Progenitor cell of endocrine pancreas (in vitro differentiated cells): Measurements from ENCODE around the gene SEC14L1. TPM values are rescaled to one million over a fixed set of nuclear protein-coding genes. Genes with fewer than 3 reads are reported as not detected.
A peak's percentile ranks its signal among the peaks of the same experiment; 100 is the strongest.

Source experiments
- DNase-seq: peaks from one replicate; pipeline ENCODE4 v3.0.0; 2021; ENCODE audit warnings: low spot score; ENCODE audit not compliant: unreplicated experiment
- H3K27ac Mint-ChIP-seq: 2 replicates; pipeline ENCODE4 v1.8.0; 2021; ENCODE audit warnings: mild to moderate bottlenecking, moderate library complexity, mixed read lengths
- H3K27me3 Mint-ChIP-seq: 2 replicates; pipeline ENCODE4 v1.8.0; 2021; ENCODE audit warnings: mixed read lengths
- H3K36me3 Mint-ChIP-seq: 2 replicates; pipeline ENCODE4 v1.8.0; 2022; ENCODE audit warnings: mixed read lengths; ENCODE audit not compliant: insufficient read depth
- H3K4me1 Mint-ChIP-seq: 2 replicates; pipeline ENCODE4 v1.8.0; 2021; ENCODE audit warnings: low read depth, mixed read lengths
- H3K4me3 Mint-ChIP-seq: 2 replicates; pipeline ENCODE4 v1.8.0; 2021; ENCODE audit warnings: low read depth, mild to moderate bottlenecking, moderate library complexity, mixed read lengths
- H3K9me3 Mint-ChIP-seq: 2 replicates; pipeline ENCODE4 v1.8.0; 2021; ENCODE audit warnings: low read depth, mixed read lengths
- long read RNA-seq: library from polyadenylated mRNA; unstranded; transcript quantifications from one replicate; pipeline ENCODE4 v2.0.0, GENCODE V29; 2020
- total RNA-seq: library from RNA; stranded (reverse); gene quantifications from 2 replicates; pipeline ENCODE4 v1.2.1, GENCODE V29; 2021
- TF ChIP-seq, protein P1 (sequence below): fragments of 200-600 bp; sonication (generic); IDR thresholded peaks from one replicate; pipeline ENCODE4 v1.5.0; 2021; ENCODE audit warnings: antibody characterized with exemption, mild to moderate bottlenecking; ENCODE audit not compliant: unreplicated experiment

SEC14L1 gene
- 90.8 and 98.3 TPM in 2 replicates for total RNA-seq
- long read RNA-seq, full-length matches to known transcripts = 35 of 62 reads
- long read RNA-seq, partial matches to known transcripts = 12 of 62 reads
- long read RNA-seq, other reads (novel, unspliced or antisense) = 15 of 62 reads

DNA sequence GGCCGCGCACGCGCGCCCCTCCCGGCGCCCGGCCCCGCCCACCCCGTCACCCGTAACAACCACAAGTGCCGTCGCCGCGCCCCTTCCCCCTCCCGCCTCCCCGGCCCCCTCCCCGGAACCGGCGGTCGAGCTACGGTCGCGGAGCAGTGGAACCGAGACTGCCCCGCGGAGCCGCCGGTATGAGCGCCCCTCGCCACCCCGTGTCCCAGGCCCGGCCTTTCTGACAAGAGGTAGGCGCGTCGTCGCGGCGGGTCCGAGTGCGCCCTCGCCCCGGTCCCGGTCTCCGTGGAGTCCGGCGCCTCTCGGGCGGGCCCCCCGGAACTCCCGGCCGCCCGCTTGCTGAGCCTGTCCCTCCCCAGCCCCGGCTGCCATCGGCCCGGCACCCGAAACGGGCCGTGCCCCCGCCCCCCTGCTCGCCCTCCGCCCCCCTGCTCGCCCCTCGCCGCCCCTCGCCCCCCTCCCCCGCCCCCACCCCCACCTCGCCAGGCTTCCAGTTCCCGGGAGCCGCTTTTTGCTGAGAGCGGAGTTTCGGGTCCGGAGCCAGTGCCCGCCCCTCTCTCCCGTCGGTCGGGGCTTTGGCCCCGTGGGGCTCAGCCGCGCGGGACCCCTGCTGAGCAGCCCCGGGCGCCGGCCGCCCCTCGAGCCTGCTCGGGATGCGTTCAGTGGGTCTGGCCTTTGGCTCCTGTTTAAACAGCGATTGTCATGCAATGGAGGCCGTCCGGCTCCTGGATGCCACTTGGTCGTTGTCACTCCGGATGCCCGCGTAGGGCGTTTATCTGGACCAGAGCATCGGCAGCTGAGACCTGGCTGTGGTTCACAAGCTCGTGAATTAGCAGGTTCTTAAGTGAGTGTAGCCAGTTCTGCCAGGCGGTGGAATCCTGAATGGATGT, at the start of gene SEC14L1:
Gene SEC14L1, plus strand, starts transcription at position 92 of the 890 bp plus-strand sequence. CDS start 2,628 bp downstream, outside the sequence.
- DNase-seq = peak; percentile 28
- Mint-ChIP-seq H3K4me1 (peaks cover 20% of the 10 kb centered on the region), H3K27ac (peak within 1 kb of the TSS; percentile 77), H3K4me3 (peak within 1 kb of the TSS; percentile 84), H3K36me3 (peaks cover 1% of the 10 kb centered on the region), H3K9me3 (peaks cover 8% of the 10 kb centered on the region), H3K27me3 (no peaks in the 10 kb centered on the region)
- TF ChIP-seq, protein P1, sequence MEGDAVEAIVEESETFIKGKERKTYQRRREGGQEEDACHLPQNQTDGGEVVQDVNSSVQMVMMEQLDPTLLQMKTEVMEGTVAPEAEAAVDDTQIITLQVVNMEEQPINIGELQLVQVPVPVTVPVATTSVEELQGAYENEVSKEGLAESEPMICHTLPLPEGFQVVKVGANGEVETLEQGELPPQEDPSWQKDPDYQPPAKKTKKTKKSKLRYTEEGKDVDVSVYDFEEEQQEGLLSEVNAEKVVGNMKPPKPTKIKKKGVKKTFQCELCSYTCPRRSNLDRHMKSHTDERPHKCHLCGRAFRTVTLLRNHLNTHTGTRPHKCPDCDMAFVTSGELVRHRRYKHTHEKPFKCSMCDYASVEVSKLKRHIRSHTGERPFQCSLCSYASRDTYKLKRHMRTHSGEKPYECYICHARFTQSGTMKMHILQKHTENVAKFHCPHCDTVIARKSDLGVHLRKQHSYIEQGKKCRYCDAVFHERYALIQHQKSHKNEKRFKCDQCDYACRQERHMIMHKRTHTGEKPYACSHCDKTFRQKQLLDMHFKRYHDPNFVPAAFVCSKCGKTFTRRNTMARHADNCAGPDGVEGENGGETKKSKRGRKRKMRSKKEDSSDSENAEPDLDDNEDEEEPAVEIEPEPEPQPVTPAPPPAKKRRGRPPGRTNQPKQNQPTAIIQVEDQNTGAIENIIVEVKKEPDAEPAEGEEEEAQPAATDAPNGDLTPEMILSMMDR = no peak

DNA sequence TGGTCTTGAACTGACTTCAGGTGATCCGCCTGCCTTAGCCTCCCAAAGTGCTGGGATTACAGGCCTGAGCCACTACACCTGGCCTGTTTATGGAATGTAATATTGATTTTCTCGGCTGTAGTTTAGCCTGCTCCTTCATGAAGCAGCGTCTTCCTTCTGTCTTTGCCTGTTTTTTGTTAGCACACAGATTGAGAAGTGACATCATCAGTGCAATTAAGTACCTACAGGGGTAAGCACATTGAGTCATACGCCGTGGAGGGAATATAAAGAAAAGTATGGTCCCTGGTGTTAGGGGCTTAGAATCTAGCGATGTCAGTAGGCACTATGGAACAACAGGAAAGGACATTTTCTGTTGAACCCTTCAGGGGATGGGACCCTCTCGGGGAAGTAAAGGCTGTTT, 48.7 kb upstream of the SEC14L1 start:
- Mint-ChIP-seq H3K9me3 (no peaks in the 10 kb centered on the region), H3K27ac (peak overlapping the region; percentile 21), H3K36me3 (peaks cover 16% of the 10 kb centered on the region), H3K4me1 (peaks cover 24% of the 10 kb centered on the region), H3K27me3 (no peaks in the 10 kb centered on the region), H3K4me3 (no peak overlapping the region)
- TF ChIP-seq, protein P1 = no peak
- DNase-seq = no peak

DNA sequence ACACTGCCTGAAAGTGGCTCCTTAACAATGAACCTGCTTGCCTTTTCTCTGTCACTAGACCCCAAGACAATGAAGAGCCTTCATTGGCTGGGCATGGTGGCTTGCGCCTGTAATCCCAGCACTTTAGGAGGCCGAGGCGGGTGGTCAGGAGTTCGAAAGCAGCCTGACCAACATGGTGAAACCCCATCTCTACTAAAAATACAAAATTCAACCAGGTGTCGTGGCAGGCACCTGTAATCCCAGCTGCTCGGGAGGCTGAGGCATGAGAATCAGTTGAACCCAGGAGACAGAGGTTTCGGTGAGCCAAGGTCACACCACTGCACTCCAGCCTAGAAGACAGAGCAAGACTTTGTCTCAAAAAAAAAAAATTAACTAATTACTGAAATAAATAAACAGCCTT, 45.3 kb upstream of the SEC14L1 start:
- H3K4me1 Mint-ChIP-seq = peaks cover 12% of the 10 kb centered on the region
- DNase-seq = no peak
- TF ChIP-seq, protein P1 = no peak
- H3K27ac Mint-ChIP-seq = no peak overlapping the region
- no peaks in the 10 kb centered on the region for H3K9me3 Mint-ChIP-seq
- H3K27me3 Mint-ChIP-seq = no peaks in the 10 kb centered on the region
- peaks cover 15% of the 10 kb centered on the region for H3K36me3 Mint-ChIP-seq
- no peak overlapping the region for H3K4me3 Mint-ChIP-seq

DNA sequence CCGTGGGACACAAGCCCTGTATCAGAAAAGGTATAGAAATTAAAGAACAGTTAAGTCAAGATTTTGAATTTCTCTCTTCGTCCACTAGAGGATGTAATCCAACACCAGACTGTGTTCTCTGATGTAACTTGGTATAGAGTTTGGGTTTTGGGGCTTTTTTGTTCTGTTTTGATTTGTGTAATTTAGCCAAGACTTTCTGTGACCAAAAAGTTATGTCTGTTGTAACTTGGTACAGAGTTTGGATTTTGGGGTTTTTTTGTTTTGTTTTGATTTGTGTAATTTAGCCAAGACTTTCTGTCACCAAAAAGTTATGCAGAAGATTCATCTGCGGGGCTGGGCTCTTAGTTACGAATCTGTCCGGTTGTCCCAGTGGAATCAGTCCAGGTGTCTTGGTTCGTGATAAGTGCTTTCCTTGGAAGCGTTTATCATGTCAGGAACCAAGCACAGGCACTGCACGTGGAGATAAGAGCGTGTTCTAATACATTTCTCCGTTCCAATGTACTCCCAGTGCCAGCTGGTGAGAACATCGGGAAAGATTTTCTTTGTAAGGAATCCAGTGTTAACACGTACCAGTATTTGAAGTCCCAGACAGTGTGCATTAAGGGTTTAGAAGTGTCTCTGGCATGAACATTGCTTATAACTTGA, 44.1 kb upstream of the SEC14L1 start:
- Mint-ChIP-seq H3K27me3 (no peaks in the 10 kb centered on the region), H3K36me3 (peaks cover 14% of the 10 kb centered on the region), H3K27ac (peak overlapping the region; percentile 70), H3K4me3 (no peak overlapping the region), H3K9me3 (no peaks in the 10 kb centered on the region), H3K4me1 (peaks cover 14% of the 10 kb centered on the region)
- TF ChIP-seq, protein P1 = peak; percentile 55
- no peak for DNase-seq

DNA sequence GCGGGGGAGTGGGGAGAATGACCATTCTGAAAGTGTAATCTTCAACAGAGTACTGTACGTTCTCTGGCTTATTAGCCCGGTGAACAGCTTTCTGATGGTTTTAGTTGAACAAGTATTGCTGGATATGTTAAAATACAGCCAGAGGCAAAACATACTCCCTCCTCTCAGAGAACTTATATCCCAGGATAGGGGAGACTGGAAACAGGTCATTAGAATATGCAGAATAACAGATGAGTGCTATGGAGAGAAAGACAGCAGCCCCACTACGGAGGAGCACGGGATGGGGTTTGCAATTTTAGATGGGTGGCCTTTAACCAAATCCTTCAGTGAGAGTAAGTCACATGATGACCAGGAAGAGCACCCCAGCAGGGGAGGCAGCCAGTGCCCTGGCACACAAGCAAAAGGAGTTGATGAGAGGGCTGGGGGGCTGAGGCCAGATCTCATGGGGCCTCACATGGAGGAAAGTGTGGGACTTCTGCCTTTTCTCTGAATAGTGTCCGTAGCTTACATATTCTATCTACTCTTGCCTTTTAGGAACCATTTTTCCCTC, 43.1 kb upstream of the SEC14L1 start:
- DNase-seq = no peak
- Mint-ChIP-seq H3K4me1 (peaks cover 15% of the 10 kb centered on the region), H3K4me3 (no peak overlapping the region), H3K36me3 (peaks cover 8% of the 10 kb centered on the region), H3K27me3 (no peaks in the 10 kb centered on the region), H3K9me3 (no peaks in the 10 kb centered on the region), H3K27ac (no peak overlapping the region)
- TF ChIP-seq, protein P1 = no peak
